Mucosa of rectum (tissue), 2 donors: ENCODE data around the gene GDPD1.
"Not testable (repeated sequence)": the region's sequence is repeated elsewhere in the genome, so short reads cannot be mapped to it uniquely, and the experiment has no call there.

Source experiments
- H3K27ac ChIP-seq, 2 donors: one replicate each; pipeline ENCODE4 v1.7.0; 2013; ENCODE audit warnings: inconsistent platforms in 2 of 2, low read depth in 2 of 2, low read length in 2 of 2
- H3K27me3 ChIP-seq, 2 donors: one replicate each; pipeline ENCODE4 v1.7.0; 2013; ENCODE audit warnings: low read length in 2 of 2; ENCODE audit not compliant: control insufficient read depth in 2 of 2, insufficient read depth in 2 of 2
- H3K36me3 ChIP-seq, 2 donors: one replicate each; pipeline ENCODE4 v1.7.0; 2013; ENCODE audit warnings: low read length in 2 of 2; ENCODE audit not compliant: control insufficient read depth in 2 of 2, insufficient read depth in 2 of 2
- H3K4me1 ChIP-seq, 2 donors: one replicate each; pipeline ENCODE4 v1.7.0; 2013; ENCODE audit warnings: low read length in 2 of 2, mild to moderate bottlenecking in 1 of 2; ENCODE audit not compliant: control insufficient read depth in 2 of 2, insufficient read depth in 2 of 2
- H3K4me3 ChIP-seq, 2 donors: one replicate each; pipeline ENCODE4 v1.7.0; 2013; ENCODE audit warnings: low read length in 2 of 2
- H3K9ac ChIP-seq, 2 donors: one replicate each; pipeline ENCODE4 v1.7.0; 2013; ENCODE audit warnings: low read length in 2 of 2, low read depth in 1 of 2, mild to moderate bottlenecking in 1 of 2
- H3K9me3 ChIP-seq, 2 donors: one replicate each; pipeline ENCODE4 v1.7.0; 2013; ENCODE audit warnings: low read length in 2 of 2; ENCODE audit not compliant: control insufficient read depth in 2 of 2
- donor health status: healthy.
- donor health status: Normal muscosa, but diverticular disease.

Gene GDPD1

GRCh38 chr17:59190806-59191205 is 29.5 kb upstream of the GDPD1 start:
- H3K4me3 ChIP-seq: no peak overlapping the region
- H3K9me3 ChIP-seq: no peaks in the 10 kb centered on the region
- H3K27me3 ChIP-seq: no peaks in the 10 kb centered on the region
- H3K4me1 ChIP-seq: no peaks in the 10 kb centered on the region
- no peak overlapping the region for H3K9ac ChIP-seq
- H3K27ac ChIP-seq: no peak overlapping the region
- H3K36me3 ChIP-seq: no peaks in the 10 kb centered on the region

- H3K4me1 ChIP-seq: no peaks in the 10 kb centered on the region
- H3K9ac ChIP-seq: no peak overlapping the region
- no peak overlapping the region for H3K4me3 ChIP-seq
- no peaks in the 10 kb centered on the region for H3K27me3 ChIP-seq
- no peaks in the 10 kb centered on the region for H3K36me3 ChIP-seq
- no peaks in the 10 kb centered on the region for H3K9me3 ChIP-seq
- no peak overlapping the region for H3K27ac ChIP-seq
These were observed 26.9 kb upstream of the GDPD1 start for GRCh38 chr17:59193336-59193862.

GRCh38 chr17:59199398-59199797 is 20.9 kb upstream of the GDPD1 start:
- H3K27ac ChIP-seq: no peak overlapping the region
- no peaks in the 10 kb centered on the region for H3K9me3 ChIP-seq
- no peak overlapping the region for H3K9ac ChIP-seq
- H3K27me3 ChIP-seq: no peaks in the 10 kb centered on the region
- no peaks in the 10 kb centered on the region for H3K4me1 ChIP-seq
- no peak overlapping the region for H3K4me3 ChIP-seq
- no peaks in the 10 kb centered on the region for H3K36me3 ChIP-seq

- H3K27me3 ChIP-seq: no peaks in the 10 kb centered on the region
- no peaks in the 10 kb centered on the region for H3K36me3 ChIP-seq
- H3K9ac ChIP-seq: no peak overlapping the region
- no peaks in the 10 kb centered on the region for H3K4me1 ChIP-seq
- no peak overlapping the region for H3K4me3 ChIP-seq
- no peaks in the 10 kb centered on the region for H3K9me3 ChIP-seq
- no peak overlapping the region for H3K27ac ChIP-seq
These were observed 18.0 kb upstream of the GDPD1 start for GRCh38 chr17:59202320-59202719.

GRCh38 chr17:59219370-59219769 is 941 bp upstream of the GDPD1 start:
- Histone ChIP-seq H3K9ac (peak overlapping the region in 1 of 2 donors; percentile 58), H3K9me3 (no peaks in the 10 kb centered on the region), H3K36me3 (no peaks in the 10 kb centered on the region), H3K27ac (no peak overlapping the region), H3K4me1 (peaks cover 0 to 3% of the 10 kb centered on the region in 2 donors), H3K27me3 (no peaks in the 10 kb centered on the region), H3K4me3 (peak overlapping the region in 1 of 2 donors; percentile 97)

GRCh38 chr17:59219992-59220327 is 351 bp upstream of the GDPD1 start:
- H3K27me3 ChIP-seq: no peaks in the 10 kb centered on the region
- H3K9me3 ChIP-seq: no peaks in the 10 kb centered on the region
- no peak overlapping the region for H3K27ac ChIP-seq
- peaks cover 0 to 3% of the 10 kb centered on the region in 2 donors for H3K4me1 ChIP-seq
- peak overlapping the region; percentile 58 to 95 for H3K9ac ChIP-seq
- H3K4me3 ChIP-seq: peak overlapping the region; percentile 97
- no peaks in the 10 kb centered on the region for H3K36me3 ChIP-seq

GRCh38 chr17:59221159-59221847 is 992 bp downstream of the GDPD1 start:
- Histone ChIP-seq H3K27me3 (no peaks in the 10 kb centered on the region), H3K9ac (peak overlapping the region; percentile 95), H3K27ac (peak overlapping the region in 1 of 2 donors; percentile 80), H3K9me3 (no peaks in the 10 kb centered on the region), H3K36me3 (no peaks in the 10 kb centered on the region), H3K4me3 (peak overlapping the region; percentile 97), H3K4me1 (peaks cover 0 to 3% of the 10 kb centered on the region in 2 donors)

- H3K4me3 ChIP-seq: no peak overlapping the region
- H3K27ac ChIP-seq: no peak overlapping the region
These were observed 3.5 kb downstream of the GDPD1 start for GRCh38 chr17:59223813-59224212.

GRCh38 chr17:59228588-59228987 is 8.3 kb downstream of the GDPD1 start:
- not testable (repeated sequence) for H3K36me3 ChIP-seq, H3K4me1 ChIP-seq, H3K27ac ChIP-seq, H3K9ac ChIP-seq, H3K4me3 ChIP-seq, H3K9me3 ChIP-seq, H3K27me3 ChIP-seq

More at GRCh38 chr17:59223813-59224212, 3.5 kb downstream of the GDPD1 start:
- no peaks in the 10 kb centered on the region for H3K9me3 ChIP-seq
- H3K9ac ChIP-seq: no peak overlapping the region
- H3K36me3 ChIP-seq: no peaks in the 10 kb centered on the region
- H3K4me1 ChIP-seq: peaks cover 0 to 3% of the 10 kb centered on the region in 2 donors
- H3K27me3 ChIP-seq: no peaks in the 10 kb centered on the region

GRCh38 chr17:59230764-59231163 is 10.5 kb downstream of the GDPD1 start:
- H3K9me3 ChIP-seq: no peaks in the 10 kb centered on the region
- H3K4me1 ChIP-seq: no peaks in the 10 kb centered on the region
- no peak overlapping the region for H3K27ac ChIP-seq
- no peak overlapping the region for H3K4me3 ChIP-seq
- no peaks in the 10 kb centered on the region for H3K27me3 ChIP-seq
- H3K9ac ChIP-seq: no peak overlapping the region
- no peaks in the 10 kb centered on the region for H3K36me3 ChIP-seq
